Embryonic facial prominence (tissue), 1 donor: ENCODE data around the gene RBMS2.

Experiments used
- DNase-seq: peaks from one replicate; pipeline ENCODE4 v3.0.0-alpha.2; 2016; ENCODE audit errors: extremely low spot score

The RBMS2 gene

GRCh38 chr12:56581418-56582145 lies 60.0 kb downstream of the RBMS2 start:
- no peak for DNase-seq

- no peak for DNase-seq
Measured at GRCh38 chr12:56585098-56585497, 63.5 kb downstream of the RBMS2 start.

DNA sequence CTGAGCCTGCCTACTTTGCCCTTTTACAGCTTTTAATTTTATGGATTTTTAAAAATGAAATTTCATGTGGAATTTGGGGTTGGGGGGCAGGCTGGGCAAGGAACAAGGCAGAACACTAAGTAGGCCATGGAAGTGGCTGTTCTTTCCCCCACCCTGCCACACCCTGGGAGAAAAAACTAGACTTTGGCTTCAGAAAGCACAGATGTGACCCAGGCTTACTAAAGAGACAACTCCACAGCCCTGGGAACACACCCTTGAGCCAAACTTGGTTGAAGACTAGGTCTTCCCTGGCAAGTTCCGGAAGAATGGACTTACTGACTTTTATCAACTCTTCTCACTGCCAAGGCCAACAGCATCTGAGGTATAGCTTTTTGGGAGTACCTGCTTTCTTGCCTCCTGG lies 68.2 kb downstream of the RBMS2 start:
- DNase-seq, result no peak

DNA sequence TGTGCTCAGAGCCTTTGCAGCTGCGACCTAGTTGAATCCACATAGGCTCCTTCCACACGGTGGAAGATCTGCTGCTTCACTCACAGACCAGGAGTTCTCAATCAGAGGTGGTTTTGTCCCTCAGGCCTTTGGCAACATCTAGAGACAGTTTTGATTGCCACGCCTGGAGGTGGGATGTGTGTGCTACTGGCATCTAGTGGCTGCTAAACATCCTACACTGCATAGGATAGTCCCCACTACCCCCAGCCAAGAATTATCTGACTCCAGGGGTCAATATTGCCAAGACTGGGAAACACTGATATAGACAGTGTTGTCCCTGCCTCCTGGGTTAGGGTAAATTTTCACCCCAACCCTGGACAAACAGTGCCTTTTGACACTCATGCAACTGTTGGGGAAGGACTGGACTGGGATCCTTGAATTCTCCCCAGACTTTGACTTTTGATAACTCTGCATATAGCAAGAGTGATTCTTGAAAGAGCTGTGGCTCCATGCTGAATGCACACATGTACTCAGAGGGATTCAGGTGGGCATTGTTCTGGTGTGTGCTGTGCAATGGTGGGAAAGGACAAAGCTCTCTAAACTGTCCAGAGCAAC lies 68.7 kb downstream of the RBMS2 start:
- DNase-seq, result no peak

GRCh38 chr12:56591126-56591525 lies 69.5 kb downstream of the RBMS2 start:
- DNase-seq, result no peak

DNA sequence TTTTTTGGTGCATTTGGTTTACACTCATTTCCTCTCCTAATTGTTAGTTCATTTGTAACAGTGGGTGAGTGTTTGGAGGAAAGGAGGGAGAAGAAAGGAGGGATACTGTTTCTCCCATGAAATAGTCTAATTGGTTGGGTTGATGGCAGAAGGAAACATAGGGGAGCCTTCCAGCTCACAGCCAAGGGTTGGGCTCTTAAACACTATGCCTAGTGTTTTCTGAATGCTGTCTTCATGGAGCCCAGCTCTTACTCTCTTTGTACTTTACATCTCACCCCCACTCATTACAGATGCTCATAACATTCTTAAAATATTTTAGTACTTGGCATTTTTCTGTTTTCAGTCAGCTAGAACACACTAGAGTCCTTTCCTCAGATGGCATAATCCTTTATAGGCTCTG lies 70.3 kb downstream of the RBMS2 start:
- DNase-seq, result no peak

DNA sequence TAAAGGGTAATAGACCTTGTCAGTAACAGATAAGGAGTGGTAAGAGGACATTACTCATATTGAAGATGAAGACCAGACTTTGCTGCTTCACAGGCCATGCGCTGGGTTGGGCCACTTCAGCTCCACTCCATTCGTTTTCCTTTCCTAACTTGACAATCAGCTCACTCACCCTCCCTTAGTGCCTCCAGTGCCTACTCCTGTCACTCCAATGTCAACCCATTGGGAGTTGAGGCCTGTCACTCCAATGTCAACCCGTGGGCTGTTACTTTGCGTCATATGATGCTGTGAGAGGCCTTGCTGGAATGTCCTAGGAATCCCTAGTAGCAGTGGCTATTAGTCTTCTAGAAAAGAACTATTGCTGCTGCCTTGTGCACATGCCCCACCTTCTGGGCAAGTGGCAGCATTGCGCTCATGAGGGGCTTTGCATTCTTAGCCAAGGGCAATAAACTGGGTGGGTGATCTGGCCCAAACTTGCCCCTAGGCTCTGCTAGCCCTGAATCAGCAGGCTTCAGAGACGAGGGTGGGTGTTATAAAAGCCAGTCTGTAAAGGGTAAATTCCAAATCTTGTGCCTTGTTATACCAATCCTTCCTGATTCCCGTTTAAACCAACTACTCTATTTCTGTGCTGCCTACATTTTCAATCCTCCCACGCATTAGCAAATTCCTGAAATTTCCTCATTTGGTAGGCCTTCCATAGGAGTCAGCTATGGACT lies 72.4 kb downstream of the RBMS2 start:
- peak; percentile 33 for DNase-seq

DNA sequence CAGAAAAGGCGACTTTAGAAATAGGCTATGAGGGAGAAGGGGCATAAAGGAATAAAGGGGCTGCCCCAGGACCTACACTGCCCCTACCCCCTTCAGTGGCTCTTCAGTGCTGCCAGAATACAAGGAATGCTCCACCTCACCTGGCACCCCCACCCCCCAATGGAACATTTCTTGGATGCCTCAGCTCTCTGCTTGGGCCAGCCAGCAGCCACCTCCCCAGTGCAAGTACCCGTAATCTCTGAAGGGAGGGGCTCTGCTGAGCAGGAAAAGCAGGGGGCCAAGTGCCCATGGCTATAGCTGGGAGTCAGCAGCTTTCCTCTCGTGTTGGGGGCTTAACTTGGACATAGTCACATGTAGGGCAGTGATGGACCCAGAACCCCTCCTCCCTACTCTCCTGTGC lies 75.2 kb downstream of the RBMS2 start:
- DNase-seq, result no peak

- no peak for DNase-seq
Measured at GRCh38 chr12:56599041-56599440, 77.4 kb downstream of the RBMS2 start.

GRCh38 chr12:56599797-56600196 lies 78.2 kb downstream of the RBMS2 start:
- no peak for DNase-seq

DNA sequence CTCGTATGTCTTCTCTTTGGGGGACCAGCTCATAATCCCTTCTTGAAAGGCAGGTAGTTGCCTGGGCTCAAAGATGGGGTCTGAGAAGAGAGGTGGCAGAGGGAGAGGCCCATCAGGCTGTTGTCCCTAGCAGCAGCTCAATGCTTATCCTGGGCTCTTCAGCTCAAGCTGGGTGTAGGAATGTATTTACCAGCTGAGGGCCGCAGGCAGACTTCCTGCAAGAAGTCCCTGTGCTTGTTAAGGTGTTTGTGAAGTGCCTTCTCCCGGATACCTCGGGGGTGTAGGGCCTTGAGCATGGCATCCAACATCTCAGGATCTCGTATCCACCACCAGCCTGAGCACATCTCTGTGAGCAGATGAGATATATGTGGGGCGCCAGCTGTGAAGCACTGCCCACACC lies 79.1 kb downstream of the RBMS2 start:
- no peak for DNase-seq

- no peak for DNase-seq
Measured at GRCh38 chr12:56601503-56601902, 79.9 kb downstream of the RBMS2 start.

GRCh38 chr12:56602239-56602638 lies 80.6 kb downstream of the RBMS2 start:
- DNase-seq, result no peak

GRCh38 chr12:56604355-56604754 lies 82.7 kb downstream of the RBMS2 start:
- no peak for DNase-seq

DNA sequence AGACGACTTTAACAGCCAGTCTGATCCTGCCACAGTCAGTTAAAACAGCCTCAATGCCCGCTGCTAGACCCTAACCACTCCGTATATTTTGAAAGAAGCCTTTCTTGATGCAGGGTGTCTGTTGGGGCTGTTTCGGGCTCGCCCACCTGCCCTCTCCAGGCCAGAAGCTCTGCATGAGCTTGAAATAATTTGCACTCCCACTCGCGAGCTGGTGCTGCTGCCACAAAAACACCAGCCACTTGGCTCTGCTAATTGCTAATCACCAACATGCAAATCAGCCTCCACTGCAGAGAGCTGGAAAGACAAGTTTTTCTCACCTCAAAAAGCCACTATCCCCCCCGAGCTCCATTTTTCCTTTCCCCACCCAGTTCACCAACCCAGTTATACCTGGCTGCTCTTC lies 93.0 kb downstream of the RBMS2 start:
- no peak for DNase-seq

GRCh38 chr12:56616244-56616643 lies 94.6 kb downstream of the RBMS2 start:
- DNase-seq, result no peak

DNA sequence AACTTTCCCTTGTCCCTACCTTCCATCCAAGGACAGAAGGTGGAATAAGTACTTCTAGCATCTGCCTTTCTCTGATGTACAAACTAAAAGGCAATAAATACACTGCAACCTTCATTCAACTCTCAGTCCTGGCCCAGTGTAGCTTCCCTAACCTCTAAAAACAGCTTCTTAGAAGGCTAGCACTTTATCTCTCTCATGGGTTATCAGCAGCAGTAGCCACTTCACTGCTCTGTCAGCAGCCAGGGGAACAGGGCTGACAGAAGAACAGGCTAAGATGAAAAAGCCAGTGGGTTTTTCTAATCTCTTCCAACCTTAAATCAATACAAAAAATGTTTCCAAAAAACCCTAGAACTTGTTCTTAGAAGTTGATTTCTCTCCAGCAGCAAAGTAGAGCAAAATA lies 95.3 kb downstream of the RBMS2 start:
- no peak for DNase-seq

DNA sequence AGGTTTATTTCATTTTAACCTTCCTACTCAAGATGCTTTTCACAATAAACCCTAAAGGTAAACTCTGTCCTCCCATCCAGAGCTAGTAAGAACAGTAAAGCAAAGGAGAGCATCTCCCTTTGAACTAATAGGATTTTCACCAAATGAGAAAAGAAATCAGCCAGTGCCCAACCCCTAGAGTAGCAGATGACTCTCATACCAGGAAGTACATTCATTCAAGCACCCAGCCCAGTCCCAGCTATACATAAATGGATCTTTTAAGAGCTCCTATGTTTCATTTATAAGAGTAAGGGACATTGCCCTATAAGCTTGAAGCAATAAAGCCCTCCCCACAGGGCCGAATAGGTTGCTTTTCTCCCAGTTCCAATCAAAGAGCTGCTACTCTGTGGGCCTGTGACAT lies 100.9 kb downstream of the RBMS2 start:
- no peak for DNase-seq

- no peak for DNase-seq
Measured at GRCh38 chr12:56626701-56627100, 105.1 kb downstream of the RBMS2 start.

DNA sequence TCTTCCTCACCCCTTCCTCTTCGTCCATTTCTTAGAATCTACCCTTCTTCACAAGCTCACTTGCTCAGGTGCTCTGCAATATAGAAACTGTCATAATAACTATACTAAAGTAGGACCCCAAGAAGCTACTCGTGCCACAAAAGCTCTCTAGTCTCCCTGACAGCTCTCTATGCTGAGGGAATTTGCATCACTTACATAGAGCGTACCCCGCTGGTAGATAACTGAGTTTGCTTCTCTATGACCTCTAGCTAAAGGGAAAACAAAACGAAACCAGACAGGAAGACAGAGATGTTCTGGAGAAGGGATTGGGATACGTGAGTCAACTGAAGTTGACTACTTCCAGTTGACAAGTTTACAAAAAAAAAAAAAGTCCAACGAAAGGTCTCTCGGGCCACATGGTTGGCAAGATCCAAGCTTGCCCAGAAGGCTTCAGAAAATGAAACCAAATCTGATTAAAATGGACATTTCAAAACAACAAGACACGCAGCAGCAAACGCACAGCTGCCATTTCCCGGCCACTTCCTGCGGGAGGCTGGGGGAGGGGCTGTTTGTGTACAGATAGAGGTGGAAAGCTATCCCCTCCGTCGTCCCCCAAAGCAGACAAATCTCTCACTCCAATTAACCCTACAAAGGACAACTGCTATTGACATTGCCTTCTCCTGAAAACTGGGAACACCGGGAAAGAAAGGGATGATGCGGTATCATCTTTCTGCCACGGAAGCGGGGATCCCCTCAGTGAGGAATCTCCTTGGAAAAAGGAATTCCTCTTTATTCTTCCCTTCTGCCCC lies 107.2 kb downstream of the RBMS2 start:
- no peak for DNase-seq

DNA sequence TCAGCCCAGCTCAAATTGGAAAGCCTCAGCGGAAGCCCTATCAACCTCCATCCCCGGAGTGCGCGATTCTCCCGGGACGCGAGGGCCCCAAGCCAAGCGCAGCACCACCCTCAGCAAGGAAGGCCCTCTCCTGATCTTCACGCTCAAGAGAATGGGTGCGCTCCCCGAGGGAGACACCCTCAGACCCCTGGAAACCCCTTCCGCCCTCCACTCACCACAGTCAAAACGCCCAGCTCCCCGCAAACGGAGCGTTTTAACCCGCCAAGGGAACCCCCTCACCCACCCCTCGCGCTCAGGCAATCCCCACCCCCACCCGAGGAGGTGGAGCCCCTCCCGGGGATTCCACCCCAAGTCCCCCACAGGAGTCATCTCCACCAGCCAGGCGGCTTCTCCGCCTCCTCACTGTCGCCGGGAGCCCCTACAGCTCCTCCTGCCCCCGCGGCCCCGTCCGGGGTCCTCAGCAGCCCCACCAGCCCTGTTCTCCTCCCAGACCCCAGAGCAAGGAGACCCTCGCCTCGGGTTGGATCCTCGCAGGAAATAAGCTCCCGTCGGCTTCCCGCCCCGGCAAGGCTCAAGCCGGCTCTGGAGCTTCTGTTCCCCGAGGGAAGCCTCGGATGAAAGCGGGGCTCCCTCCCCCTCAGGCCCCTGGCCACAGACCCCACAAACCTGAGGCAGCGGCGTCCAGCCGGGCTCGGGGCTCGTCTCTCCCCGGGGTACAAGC lies 108.0 kb downstream of the RBMS2 start:
- no peak for DNase-seq

- DNase-seq, result peak; percentile 79
Measured at GRCh38 chr12:56630180-56630632, 108.6 kb downstream of the RBMS2 start, which contains the start of gene BAZ2A. BAZ2A (minus strand) TSS chr12:56630326; CDS start chr12:56617530, 12,796 bp downstream.
